Measurements from ENCODE around the gene ADISSP. TPM values are rescaled to one million over a fixed set of nuclear protein-coding genes. Genes with fewer than 3 reads are reported as not detected.

The ADISSP gene
- total RNA-seq, 4 donors from 2014 or later: 36.1 to 74.7 (median 59.3) TPM

GRCh38 chr20:3720068-3720467, 47.5 kb downstream of the ADISSP start:
- no peaks in the 10 kb centered on the region for H3K9me3 ChIP-seq
- no peak overlapping the region for H3K27ac ChIP-seq
- no peak for ATAC-seq
- no peak overlapping the region for H3K4me3 ChIP-seq
- H3K4me1 ChIP-seq: no peaks in the 10 kb centered on the region
- no peaks in the 10 kb centered on the region for H3K36me3 ChIP-seq
- peaks cover 23% of the 10 kb centered on the region for H3K27me3 ChIP-seq
- WGBS, 2 donors (ENCODE audit: low coverage in 1 of 2): 67 to 71% methylated on average over 1 of the region's 2 CpGs
- no peak for TF ChIP-seq POLR2A (IDR thresholded peaks at IDR 0.05)
- no peak for TF ChIP-seq POLR2AphosphoS5 (IDR thresholded peaks at IDR 0.05)
- no peak for TF ChIP-seq EP300 (IDR thresholded peaks at IDR 0.05)
- no peak for TF ChIP-seq CTCF (IDR thresholded peaks at IDR 0.05)

- H3K4me1 ChIP-seq: no peaks in the 10 kb centered on the region
- TF ChIP-seq POLR2A (IDR thresholded peaks at IDR 0.05): no peak
- no peak for TF ChIP-seq CTCF (IDR thresholded peaks at IDR 0.05)
- TF ChIP-seq POLR2AphosphoS5 (IDR thresholded peaks at IDR 0.05): no peak
- no peak for TF ChIP-seq EP300 (IDR thresholded peaks at IDR 0.05)
- no peaks in the 10 kb centered on the region for H3K9me3 ChIP-seq
- no peak overlapping the region for H3K27ac ChIP-seq
- H3K4me3 ChIP-seq: no peak overlapping the region
- 91 to 93% methylated on average over 3 to 4 of the region's 4 CpGs for WGBS, 2 donors (ENCODE audit: low coverage in 1 of 2)
- H3K27me3 ChIP-seq: peaks cover 22% of the 10 kb centered on the region
- no peak for ATAC-seq
- H3K36me3 ChIP-seq: no peaks in the 10 kb centered on the region
Observed at GRCh38 chr20:3719046-3719445, 48.5 kb downstream of the ADISSP start.

GRCh38 chr20:3716195-3716834, 51.2 kb downstream of the ADISSP start:
- H3K27ac ChIP-seq: no peak overlapping the region
- H3K27me3 ChIP-seq: peaks cover 20% of the 10 kb centered on the region
- WGBS, 2 donors (ENCODE audit: low coverage in 1 of 2): 77 to 85% methylated on average over 3 to 4 of the region's 4 CpGs
- ATAC-seq: no peak
- no peak overlapping the region for H3K4me3 ChIP-seq
- H3K36me3 ChIP-seq: no peaks in the 10 kb centered on the region
- TF ChIP-seq CTCF (IDR thresholded peaks at IDR 0.05) (peak; percentile 22 to 74 (median 41)), POLR2AphosphoS5 (IDR thresholded peaks at IDR 0.05) (no peak), EP300 (IDR thresholded peaks at IDR 0.05) (no peak), POLR2A (IDR thresholded peaks at IDR 0.05) (no peak)
- H3K9me3 ChIP-seq: no peaks in the 10 kb centered on the region
- H3K4me1 ChIP-seq: peaks cover 0 to 2% (median 0%) of the 10 kb centered on the region in 3 donors

- no peak overlapping the region for H3K4me3 ChIP-seq
- 68 to 83% methylated on average over 2 of the region's 4 CpGs for WGBS, 2 donors (ENCODE audit: low coverage in 1 of 2)
- peaks cover 15% of the 10 kb centered on the region for H3K27me3 ChIP-seq
- H3K27ac ChIP-seq: no peak overlapping the region
- ATAC-seq: peak; percentile 40
- H3K36me3 ChIP-seq: no peaks in the 10 kb centered on the region
- peaks cover 0 to 19% (median 7%) of the 10 kb centered on the region in 3 donors for H3K4me1 ChIP-seq
- no peaks in the 10 kb centered on the region for H3K9me3 ChIP-seq
- TF ChIP-seq EP300 (IDR thresholded peaks at IDR 0.05) (no peak), CTCF (IDR thresholded peaks at IDR 0.05) (no peak), POLR2AphosphoS5 (IDR thresholded peaks at IDR 0.05) (no peak), POLR2A (IDR thresholded peaks at IDR 0.05) (no peak)
Observed at GRCh38 chr20:3714092-3714491, 53.5 kb downstream of the ADISSP start.

GRCh38 chr20:3712279-3712873, 55.2 kb downstream of the ADISSP start, which contains the start of gene SIGLEC1:
Gene SIGLEC1 (minus strand): TSS chr20:3712600. CDS start chr20:3707128, 5,472 bp downstream.
- peak; percentile 38 for ATAC-seq
- H3K27ac ChIP-seq: no peak within 1 kb of the TSS
- TF ChIP-seq POLR2A (IDR thresholded peaks at IDR 0.05): peak in 1 of 2 donors; percentile 31
- TF ChIP-seq POLR2AphosphoS5 (IDR thresholded peaks at IDR 0.05): no peak
- H3K9me3 ChIP-seq: no peaks in the 10 kb centered on the region
- peaks cover under 1% of the 10 kb centered on the region for H3K27me3 ChIP-seq
- peak within 1 kb of the TSS in 1 of 2 donors; percentile 39 for H3K4me3 ChIP-seq
- H3K36me3 ChIP-seq: no peaks in the 10 kb centered on the region
- whole genome bisulfite sequencing, 2 donors (ENCODE audit: low coverage in 1 of 2): 76% methylated on average over 5 of the region's 15 CpGs; no CpG with 5 or more reads in 1 of the 2 donors
- H3K4me1 ChIP-seq: peaks cover 0 to 19% (median 7%) of the 10 kb centered on the region in 3 donors

All from gastroesophageal sphincter (tissue), 4 donors.